OCI-LY3 (cell line): ENCODE measurements around the gene ZDHHC17.

Experiments
- CTCF ChIP-seq: fragments of 200-600, 300-600 bp; sonication (generic); IDR thresholded peaks from 2 replicates; pipeline ENCODE4 v1.5.1; 2014; ENCODE audit warnings: antibody characterized with exemption, low read length, low read depth
- EZH2phosphoT487 ChIP-seq: fragments of 200-600 bp; shearing (Covaris generic); IDR thresholded peaks from 2 replicates; pipeline ENCODE4 v1.6.1; 2018; ENCODE audit warnings: antibody characterized with exemption, mixed run types, low read depth

- TF ChIP-seq CTCF, result no peak
- TF ChIP-seq EZH2phosphoT487, result no peak
Measured at GRCh38 chr12:76895796-76896195, 131.9 kb downstream of the ZDHHC17 start.
